Stimulated activated CD4-positive, alpha-beta T cell treated with anti-CD3 and anti-CD28 coated beads, Interleukin-12 subunit alpha, Interleukin-12 subunit beta, amount 100 ng/mL, for 24 hours (primary cell): ENCODE results near the gene SUSD3.

Experiments
- DNase-seq, 2 experiments: peaks; one replicate each; pipeline ENCODE4 v3.0.0-alpha.2; 2020; ENCODE audit warnings: low read depth in 2 of 2

SUSD3 gene

DNA sequence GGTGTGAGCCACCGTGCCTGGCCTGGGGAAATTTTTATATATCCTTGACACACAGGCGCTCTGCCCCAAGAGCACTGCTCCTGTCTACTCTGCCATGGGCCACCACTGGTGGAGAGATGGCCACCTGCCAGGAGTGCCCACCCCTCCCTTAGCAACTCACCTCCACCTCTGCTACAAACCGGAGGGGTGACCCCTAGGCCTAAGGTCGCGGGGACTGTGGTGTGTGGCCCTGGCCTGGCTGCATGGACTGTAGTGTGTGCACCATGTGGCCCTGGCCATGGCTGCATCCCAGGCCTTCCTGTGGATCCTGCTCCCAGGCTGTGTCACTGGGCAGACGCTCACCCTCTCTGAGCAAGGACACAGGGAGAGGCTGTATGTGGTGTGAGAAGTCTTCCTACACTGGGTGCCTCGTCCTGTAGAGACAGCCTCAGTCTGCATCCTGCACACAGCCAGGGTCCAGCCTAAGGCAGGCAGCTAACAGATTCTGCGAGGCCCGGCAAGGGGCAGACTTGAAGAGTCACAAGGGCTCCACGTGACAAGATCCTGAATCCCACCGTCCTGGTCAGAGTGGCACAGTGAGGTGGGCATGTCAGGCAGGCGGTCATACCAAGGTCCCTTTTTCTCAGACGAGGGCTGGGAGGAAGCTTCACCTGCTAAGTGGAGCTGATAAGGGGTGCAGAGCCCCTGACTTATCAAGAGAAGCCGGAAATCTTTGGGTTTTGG is 65.2 kb downstream of the SUSD3 start:
- DNase-seq: no peak

DNA sequence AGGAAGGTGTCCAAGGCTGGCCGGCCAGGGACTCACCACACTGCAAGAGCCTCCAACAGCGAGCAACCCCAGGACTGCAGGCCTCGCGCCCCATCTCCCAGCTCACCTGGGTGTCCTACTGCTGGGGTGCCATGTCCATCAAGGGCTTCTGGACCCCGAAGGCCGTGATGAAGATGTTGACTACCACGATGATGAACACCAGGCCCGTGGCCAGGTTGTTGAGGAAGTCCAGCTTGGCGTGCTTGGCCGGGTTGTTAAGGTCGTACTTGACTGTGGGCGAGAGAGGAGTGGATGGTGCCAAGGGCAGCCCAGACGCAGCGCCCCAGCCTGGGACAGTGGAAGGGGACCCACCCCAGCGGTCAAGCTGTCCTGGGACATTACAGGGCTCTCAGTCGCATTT is 66.3 kb downstream of the SUSD3 start:
- DNase-seq: no peak

DNA sequence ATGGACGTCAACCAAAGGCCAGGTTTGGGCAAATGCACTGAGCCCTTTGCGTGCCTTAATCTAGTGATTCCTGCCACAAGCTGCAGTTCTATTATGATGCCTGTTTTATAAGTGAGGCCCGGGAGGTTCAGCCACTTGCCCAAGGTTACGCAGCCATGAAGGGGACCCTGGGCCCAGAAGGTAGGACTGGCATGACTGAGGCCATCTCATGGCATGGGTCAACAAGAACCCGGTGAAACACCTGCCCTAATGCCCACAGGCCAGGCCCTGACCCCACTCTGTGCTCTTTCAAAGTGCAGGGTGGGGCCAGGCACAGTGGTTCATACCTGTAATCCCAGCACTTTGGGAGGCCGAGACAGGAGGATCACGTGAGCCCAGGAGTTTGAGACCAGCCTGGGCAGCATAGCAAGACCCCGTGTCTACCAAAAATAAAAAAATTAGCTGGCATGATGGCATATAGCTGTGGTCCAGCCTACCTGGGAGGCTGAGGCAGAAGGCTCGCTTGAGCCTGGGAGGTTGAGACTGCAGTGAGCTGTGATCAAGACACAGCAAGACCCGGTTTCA is 66.9 kb downstream of the SUSD3 start:
- no peak for DNase-seq

DNA sequence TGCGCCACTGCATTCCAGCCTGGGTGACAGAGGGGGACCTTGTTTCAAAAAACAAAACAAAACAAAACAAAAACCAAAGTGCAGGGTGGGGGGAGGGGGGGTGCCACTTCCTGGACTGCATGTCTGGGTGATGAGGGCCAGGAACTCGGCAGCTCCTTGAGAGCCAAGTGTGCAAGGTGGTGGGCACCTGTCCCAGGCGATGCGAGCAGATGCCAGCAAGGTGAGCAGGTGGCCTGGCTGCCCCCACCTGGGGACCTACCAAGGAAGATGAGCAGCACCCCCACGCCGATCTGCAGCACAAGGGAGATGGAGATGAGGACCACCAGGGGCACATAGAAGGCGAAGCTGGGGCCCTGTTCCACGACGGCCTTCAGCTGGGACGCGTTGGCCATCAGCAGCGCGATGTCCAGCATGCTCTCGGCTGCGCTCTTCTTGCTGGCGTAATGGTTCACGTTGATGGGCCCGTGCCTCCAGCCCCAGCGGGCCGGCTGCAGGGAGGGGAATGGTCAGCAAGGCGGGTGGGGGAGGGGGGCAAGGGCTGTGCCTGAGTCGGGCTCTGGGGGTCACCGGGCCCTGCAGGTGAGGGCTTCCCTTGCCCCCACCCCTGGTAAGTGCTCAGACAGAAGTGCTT is 67.8 kb downstream of the SUSD3 start:
- no peak for DNase-seq

DNA sequence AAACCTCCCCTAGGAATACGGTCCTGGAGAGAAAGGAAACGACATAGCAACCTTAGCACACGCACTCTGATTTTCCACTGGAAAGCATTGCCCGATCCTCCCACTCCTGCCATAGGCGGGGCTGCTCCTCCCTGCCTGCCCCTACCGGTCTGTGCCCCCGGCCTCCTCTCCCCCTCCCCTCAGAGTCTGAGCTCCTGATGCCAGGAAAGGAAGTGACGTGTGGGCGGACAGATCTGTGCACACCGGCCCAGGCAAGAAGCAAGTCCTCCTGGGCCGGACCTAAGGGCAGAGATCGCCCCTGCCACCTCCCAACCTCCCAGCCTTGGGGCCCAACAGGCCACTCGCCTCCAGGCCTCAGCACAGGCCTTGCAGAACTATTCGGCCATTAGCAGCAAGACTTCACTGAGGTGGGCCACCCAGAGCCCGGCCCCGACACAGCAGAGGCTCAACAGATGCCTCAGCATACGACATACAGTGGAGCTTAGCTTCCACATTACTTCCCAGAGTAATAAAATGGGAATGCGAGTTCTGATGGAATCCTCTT is 68.4 kb downstream of the SUSD3 start:
- no peak for DNase-seq

DNA sequence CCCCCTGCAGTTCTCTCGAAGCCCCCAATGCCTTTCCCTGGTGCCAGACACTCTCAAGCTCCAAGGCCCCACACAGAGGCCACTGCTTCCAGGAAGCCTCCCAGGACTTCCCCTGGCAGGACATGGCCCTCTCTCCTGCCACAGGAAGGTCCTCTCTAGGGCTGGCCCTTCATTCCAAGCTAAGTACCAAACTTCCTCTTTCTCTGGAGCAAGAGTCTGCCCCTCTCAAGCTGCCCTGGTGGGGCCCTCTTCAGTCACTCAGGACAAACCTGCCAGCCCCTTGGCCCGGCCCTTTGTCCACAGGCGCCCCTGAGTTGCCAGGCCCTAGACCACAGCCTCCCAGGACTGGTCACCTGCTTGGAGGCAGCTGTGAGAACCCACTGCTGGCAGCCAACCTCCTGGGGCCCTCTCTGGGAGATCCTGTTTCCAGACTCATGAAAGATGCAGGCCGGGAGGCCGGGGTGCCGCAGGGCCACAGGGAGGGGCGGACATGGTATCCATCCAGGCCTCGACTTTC is 69.0 kb downstream of the SUSD3 start:
- DNase-seq: no peak

DNA sequence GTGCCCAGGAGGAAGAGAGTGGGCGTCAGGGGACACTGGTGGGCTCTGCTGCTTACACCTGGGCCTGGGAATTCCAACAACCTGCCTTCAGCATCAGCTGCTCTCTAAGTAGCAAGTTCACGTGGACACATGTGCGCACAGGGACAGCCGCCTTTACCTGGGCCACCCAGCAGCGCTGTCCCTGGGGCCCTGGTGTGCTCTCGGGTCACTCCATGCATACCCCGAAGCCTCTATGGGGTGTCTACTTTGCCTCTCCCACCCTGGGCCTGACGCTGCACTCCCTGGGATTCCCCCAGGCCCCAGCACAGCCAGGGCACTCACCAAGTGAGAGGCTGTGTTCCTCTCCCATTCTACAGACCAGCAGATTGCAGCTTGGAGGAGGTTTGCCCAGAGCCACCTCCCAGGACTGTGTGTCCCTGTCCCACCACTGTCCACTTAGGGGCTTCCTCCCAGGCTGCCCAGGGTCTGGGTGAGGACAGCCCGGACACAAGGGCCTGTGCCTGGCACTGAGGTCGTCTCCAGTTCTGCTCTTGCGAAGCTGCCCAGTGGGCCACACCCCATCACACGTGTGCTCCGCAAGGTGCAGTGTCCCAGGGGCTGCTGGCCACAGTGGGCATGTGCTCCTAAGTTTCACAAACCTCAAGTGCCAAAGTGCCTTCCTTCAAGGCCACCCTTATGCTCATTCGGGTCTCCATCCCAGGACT is 69.7 kb downstream of the SUSD3 start:
- no peak for DNase-seq

DNA sequence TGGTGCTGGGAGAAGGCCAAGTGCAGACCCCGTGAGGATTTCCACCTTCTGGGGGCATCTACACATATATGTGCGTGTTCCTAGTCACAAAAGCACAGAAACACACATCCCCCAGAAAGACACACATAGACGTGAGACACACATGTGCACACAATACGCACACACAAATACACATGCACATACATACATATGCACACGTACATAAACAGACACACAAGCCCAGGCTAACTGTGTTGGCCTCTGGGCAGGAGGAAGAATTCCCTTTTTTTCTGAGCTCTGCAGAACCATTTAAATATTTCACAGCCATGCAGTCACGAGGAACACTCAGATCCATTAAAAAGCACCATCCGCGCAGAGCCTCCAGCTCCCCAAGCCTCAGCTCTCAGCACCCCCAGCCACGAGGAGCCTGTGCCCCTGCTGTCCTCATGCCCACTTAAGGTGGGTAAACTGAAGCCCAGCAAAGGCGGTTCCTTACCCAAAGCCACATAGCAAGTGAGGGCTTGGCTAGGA is 70.3 kb downstream of the SUSD3 start:
- DNase-seq: no peak

DNA sequence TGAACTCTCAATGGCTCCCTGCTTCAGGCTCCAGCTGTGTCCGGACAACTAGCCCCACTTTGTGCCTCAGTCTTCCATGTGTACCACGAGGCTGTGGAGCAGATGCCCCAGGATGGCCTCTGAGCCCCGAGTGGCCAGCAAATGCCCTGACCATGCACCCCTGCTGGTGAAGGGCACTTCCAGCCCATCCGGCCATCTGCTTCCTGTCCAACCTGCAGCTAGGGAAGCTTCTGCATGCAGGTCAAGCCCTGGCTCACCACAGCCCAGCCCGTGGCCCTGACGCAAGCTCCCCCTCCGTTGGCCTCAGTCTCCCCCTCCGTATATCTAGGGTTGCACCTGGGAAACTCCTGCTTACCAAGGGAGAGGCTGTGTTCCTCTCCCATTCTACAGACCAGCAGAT is 70.8 kb downstream of the SUSD3 start:
- no peak for DNase-seq

DNA sequence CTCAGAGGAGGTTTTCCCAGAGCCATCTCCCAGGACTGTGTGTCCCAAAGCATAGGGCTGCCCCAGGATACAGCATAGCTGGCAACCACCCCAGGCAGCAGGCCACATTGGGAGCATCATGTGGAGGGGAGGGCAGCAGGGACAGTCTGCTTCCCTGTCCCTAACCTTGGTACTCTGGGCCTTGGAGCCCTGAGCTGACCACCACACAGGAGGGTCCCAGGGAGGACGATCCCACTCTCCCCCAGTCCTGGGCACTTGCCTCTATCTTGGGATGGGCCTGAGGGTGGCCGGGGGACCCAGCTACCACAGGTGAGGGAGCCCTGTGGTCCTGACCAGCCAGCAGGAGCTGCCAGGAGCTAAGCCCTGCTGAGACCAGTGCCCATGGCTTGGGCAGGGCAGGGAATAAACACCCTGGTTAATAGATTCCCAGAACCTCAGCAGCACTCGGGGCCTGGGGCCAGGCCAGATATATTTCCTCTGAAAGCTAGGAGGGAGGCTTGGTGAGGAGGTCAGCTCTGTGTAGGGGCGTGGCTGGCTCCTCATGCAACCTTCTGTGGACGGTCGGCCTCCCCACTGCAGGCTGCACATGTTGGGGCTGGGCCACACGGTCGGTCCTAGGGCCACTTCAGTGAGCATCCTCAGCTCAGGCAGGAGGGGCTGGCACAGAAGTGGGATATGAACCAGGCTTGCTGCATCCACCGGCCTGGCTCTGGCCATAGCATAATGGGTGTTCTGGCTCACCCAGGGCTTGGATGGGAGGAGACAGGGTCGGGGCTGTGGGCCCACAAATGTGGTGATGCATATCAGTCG is 71.4 kb downstream of the SUSD3 start:
- DNase-seq: no peak

DNA sequence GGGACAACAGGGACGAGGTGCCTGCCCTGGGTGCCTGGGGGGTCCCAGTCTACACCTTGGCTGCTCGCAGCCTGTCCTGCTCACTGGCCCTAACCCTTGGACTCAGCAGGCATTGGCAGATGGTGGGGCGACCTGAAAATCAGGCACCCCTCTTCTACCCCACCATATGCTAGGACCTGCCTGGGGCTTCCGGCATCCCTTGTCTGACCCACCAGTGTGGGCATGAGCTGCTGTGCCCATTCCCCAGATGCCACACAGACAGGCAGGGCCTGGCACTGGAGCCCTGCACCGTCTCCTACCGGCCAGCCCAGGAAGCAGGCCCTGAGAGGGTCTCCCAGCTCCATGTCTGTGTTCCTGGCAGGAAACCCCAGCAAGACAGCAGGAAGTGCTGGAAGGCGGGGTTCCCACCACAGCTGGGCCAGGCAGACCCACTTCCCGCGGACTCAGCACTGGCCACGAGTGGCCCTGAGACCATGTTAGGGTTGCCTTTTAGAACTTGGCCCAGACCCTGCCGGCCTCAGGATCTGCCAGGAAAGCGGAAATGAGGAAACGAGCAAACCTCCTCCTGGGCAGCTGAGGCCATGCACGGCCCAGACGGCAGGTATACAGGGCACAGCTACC is 72.5 kb downstream of the SUSD3 start:
- no peak for DNase-seq

DNA sequence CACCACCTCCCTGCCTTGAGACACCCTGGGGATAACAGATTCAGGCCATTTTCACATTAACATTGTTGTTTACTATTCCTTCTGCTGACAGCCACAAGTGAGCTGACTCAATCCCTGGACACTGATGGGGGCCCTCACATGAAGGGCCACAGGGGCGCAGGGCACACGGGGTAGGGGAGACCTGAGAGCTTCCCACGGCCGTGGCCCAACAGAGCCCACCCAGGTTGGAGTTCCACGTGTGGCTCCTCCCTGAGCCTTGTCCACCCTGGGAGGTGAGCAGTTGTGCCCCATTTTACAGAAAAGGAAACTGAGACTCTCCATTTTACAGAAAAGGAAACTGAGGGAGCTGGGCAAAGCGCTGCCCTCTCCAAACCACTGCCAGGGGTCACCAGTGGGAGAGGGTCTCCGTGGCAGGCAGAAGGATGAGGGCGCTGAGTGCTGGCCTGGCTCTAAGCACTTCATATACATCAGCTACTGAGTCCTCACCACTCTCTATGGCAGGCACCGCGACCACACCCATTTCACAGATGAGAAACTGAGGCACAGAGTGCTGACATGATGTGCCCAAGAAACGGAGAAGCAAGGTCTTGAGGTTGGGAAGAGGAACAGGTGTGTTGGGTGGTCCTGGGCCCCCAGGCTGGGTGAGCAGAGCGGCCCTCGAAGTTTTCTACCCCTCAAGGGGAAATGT is 73.2 kb downstream of the SUSD3 start:
- DNase-seq: no peak

DNA sequence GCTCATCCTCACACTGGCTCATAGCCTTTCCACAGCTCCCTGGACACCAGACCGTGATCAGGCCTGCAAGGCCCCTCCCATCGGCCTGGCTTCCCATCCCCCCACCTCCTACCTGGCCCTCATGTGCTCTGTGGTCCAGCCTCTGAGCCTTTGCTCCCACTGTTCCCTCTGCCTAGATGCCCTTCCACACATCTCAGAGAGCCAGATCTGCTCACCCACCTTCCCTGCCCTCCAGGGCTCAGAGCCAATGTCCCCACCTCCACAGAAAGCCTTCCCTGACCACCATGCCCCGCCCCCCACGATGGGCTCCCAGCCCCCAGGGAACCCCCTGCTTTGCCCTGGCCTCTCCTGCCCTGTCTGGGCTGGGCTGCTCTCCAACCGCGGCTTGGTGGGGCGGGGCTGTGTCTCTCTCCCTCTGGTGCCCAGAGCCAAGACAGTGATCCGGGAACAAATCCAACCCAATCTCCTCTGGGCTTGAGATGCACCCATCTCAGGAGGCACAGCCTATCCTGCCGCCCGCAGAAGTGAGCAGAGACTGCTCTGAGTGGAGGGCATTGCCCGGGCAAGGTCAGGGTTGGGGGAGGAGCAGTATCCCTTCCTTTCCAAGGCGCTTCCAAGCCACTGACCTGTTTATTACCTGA is 73.9 kb downstream of the SUSD3 start:
- DNase-seq: no peak

DNA sequence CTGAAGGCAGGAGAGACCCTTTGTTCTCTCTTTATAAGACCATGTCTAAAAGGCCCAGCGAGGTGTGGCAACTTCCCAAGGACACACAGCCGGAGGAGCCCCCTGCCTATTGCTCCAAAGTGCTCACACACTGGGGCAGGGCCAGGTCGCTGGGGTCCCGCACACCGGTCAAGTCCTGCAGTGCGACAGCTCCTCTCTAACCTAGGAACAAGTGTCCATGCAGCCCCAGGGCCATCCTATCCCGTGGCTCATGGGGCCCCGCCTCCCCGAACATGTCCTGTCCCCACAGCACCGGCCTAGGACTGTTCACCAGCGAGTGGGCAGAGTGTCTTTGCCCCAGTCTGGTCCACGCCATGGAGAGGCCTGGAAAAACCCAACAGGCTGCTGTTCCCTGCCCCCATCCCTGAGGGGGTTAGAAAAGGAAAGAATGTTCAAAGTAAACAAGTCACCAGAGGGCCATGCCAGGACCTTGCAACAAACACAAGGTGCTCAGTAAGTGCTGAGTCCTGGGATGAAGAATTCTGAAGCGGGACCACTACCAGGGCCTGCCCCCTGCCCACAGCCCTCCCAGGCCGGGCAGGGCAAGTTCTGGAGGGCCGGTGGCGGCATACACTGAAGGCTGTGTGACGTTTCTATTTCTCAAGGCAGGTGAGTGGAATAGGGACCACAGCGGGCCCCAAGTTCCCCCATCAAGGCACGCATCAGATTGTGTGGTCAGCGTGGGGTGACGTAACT is 74.6 kb downstream of the SUSD3 start:
- DNase-seq: peak in 1 of 2 experiments; percentile 45

DNA sequence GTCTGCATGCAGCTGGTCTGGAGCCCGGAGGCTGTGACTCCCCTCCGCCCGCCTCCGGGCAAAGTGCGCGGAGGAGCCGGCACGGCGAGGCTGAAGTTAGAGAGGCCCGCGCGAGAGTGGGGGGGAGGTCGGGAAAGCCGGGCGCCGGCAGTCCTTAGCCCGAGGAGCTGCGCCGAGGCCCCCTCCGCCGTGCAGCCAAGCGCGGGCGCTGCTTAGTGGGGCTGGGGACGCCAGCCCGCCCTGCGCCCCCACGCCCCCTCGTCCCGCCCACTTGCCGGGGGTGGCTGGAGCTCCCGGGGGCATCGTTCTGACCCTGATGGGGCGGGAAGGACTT is 75.1 kb downstream of the SUSD3 start:
- no peak for DNase-seq

DNA sequence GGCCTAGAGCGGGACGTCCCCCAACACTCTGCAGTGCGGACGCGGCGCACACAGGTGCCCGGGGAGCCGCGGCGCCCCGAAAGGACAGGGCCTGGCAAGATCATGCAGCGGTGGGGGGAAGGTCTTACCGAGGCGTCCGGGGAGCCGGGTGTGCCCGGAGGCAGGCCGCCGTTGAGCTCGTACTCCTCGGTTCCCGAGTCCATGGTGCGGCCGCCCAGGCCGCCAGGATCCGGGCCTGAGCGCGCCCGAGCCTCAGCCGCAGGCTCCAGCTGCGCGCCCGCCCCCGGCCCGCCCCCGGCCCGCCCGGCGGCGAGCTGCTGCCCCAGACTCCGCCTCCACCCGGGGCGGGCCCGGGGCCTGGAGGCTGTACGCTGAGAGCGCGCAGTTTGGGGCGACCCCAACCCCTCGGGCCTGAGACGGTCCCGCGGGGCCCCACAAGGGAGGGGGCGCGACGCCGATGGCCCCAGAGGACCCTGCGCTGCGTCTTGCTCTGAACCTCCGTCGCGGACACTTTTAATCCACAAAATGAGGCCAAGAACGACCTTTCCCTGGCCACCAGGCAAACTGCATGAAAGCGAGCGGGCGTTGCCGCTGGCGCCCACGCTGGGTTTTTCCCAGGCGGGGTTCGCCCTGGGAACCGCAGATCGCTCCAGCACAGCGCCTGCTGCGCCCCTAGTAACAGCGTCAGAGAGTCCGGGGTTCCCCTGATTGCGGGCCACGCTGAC is 75.7 kb downstream of the SUSD3 start, which contains the start of gene NINJ1:
TSS of gene NINJ1 (minus strand) at position 237 of the 725 bp plus-strand sequence. CDS start at position 203, 34 bp downstream.
- peak; percentile 78 to 86 for DNase-seq
